ENCODE results near the gene CTBP1. TPM values are rescaled to one million over a fixed set of nuclear protein-coding genes. Genes with fewer than 3 reads are reported as not detected.

Gene CTBP1
- total and polyA plus RNA-seq, 2 of the 8 experiments (the other 6 are each of a cell fraction or from before 2014, with no cell fraction given) = 128 to 185 TPM

DNA sequence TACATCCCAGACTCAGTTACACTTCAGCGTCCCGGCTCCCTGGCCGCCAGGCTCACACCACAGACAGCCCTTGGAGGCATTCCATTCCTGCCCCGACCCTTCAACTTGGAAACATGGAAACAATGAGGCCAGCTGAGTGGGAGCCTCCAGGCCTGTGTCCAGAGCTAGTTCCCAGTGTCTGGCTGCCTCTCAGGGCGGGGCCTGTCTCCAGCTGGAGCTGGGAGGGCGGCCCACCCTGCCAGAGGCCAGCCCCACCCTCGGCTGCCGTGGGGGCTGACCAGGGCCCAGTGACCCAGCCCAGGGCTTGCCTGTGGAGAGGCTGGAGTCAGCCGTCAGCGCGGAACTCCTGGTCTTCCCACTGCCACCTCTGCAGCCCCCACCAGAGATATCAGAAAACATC lies 39.1 kb downstream of the CTBP1 start:
- Histone ChIP-seq H3K4me2 (ENCODE audit: insufficient read depth in 1 of 2, low read depth in 2 of 2, low read length in 2 of 2) (no peak overlapping the region), H3K14ac (ENCODE audit: insufficient read length) (no peak overlapping the region), H2BK15ac (ENCODE audit: low read length) (no peak overlapping the region), H2BK120ac (replicated peaks; ENCODE audit: low read depth, low read length) (no peak overlapping the region), H3K9me3 (ENCODE audit: insufficient read depth in 2 of 2, low read depth in 1 of 2, low read length in 1 of 2) (no peaks in the 10 kb centered on the region), H3K27me3 (replicated peaks in 1 of 4; ENCODE audit: control insufficient read depth in 3 of 4, extremely low read depth in 1 of 4, insufficient read depth in 3 of 4, low read length in 3 of 4) (no peaks in the 10 kb centered on the region), H4K5ac (ENCODE audit: insufficient read length, low read depth, low read length) (no peak overlapping the region), H2AFZ (ENCODE audit: low read length) (no peak overlapping the region), H4K91ac (replicated peaks; ENCODE audit: insufficient read length, low read length) (no peak overlapping the region), H3K79me2 (ENCODE audit: control insufficient read depth in 1 of 2, insufficient read depth in 2 of 2, low read length in 2 of 2) (no peaks in the 10 kb centered on the region), H3K23ac (ENCODE audit: insufficient read length) (no peak overlapping the region), H3K27ac (ENCODE audit: low read depth, low read length) (no peak overlapping the region), H3K79me1 (ENCODE audit: low read depth, low read length) (no peaks in the 10 kb centered on the region), H3K18ac (ENCODE audit: extremely low read depth, low read length) (no peak overlapping the region), H3K9ac (replicated peaks in 1 of 4; ENCODE audit: extremely low read depth in 1 of 4, low read depth in 3 of 4, low read length in 3 of 4) (no peak overlapping the region), H2AK5ac (ENCODE audit: low read depth, low read length) (no peak overlapping the region), H3K36me3 (ENCODE audit: control insufficient read depth in 2 of 4, insufficient read depth in 4 of 4, low read length in 3 of 4) (peaks cover 0 to 25% (median 5%) of the 10 kb centered on the region in 4 experiments; a peak in 6 of 8 replicates), H4K8ac (ENCODE audit: extremely low read depth, insufficient read depth, low read length) (no peak overlapping the region), H2BK20ac (ENCODE audit: low read length) (no peak overlapping the region), H2BK12ac (ENCODE audit: low read depth, low read length) (no peak overlapping the region), H3K4me1 (replicated peaks in 1 of 4; ENCODE audit: control insufficient read depth in 3 of 4, insufficient read depth in 4 of 4, low read length in 3 of 4) (no peaks in the 10 kb centered on the region), H3K4me3 (ENCODE audit: extremely low read depth in 1 of 4, insufficient read depth in 2 of 4, low read depth in 3 of 4, low read length in 4 of 4) (no peak overlapping the region), H4K20me1 (replicated peaks in 1 of 2; ENCODE audit: control insufficient read depth in 1 of 2, insufficient read depth in 2 of 2, low read length in 2 of 2) (peaks cover 2% of the 10 kb centered on the region in 2 experiments), H3K4ac (replicated peaks; ENCODE audit: insufficient read length, low read depth, low read length) (no peak overlapping the region), H2BK5ac (ENCODE audit: low read depth, low read length) (no peak overlapping the region), H3K23me2 (ENCODE audit: low read depth, low read length) (no peaks in the 10 kb centered on the region), H3K56ac (replicated peaks; ENCODE audit: insufficient read length, low read depth, low read length) (no peak overlapping the region)
- FAIRE-seq (no peak), DNase-seq (ENCODE audit: low read depth in 1 of 2, low spot score in 2 of 2) (no peak)
- CTCF ChIA-PET (ENCODE audit: partially characterized antibody) = interaction anchor here (1.2 kb wide), 1 partner anchor 29 kb away, joined by 3 read pairs; no protein-coding TSS in a partner anchor
- WGBS, 2 experiments (ENCODE audit: extremely low coverage in 1 of 2, insufficient coverage in 1 of 2, insufficient read length in 1 of 2, insufficient replicate concordance in 2 of 2, low coverage in 1 of 2, low lambda C conversion rate in 2 of 2, missing lambda C conversion rate in 1 of 2) = 92% methylated on average over 9 of the region's 11 CpGs; no CpG with 5 or more reads in 1 of the 2 experiments
- POLR2A ChIA-PET (ENCODE audit: partially characterized antibody) = no interaction called here
- TF ChIP-seq CBX8 (IDR thresholded peaks at IDR 0.05; ENCODE audit: borderline replicate concordance, low read depth, low read length) (no peak), BRCA1 (IDR thresholded peaks at IDR 0.05; ENCODE audit: low read depth, low read length) (no peak), NANOG (IDR thresholded peaks at IDR 0.05; ENCODE audit: insufficient read depth, low read depth, low read length, poor library complexity, severe bottlenecking) (no peak), ZNF274 (IDR thresholded peaks at IDR 0.05; ENCODE audit: borderline replicate concordance, extremely low read depth, low read length) (no peak), SP2 (IDR thresholded peaks at IDR 0.05; ENCODE audit: low read length) (no peak), POU5F1 (IDR thresholded peaks at IDR 0.05; ENCODE audit: low read depth, low read length) (no peak), YY1 (IDR thresholded peaks at IDR 0.05; ENCODE audit: low read depth, low read length) (no peak), MAX (IDR thresholded peaks at IDR 0.05) (no peak), PHF8 (conservative IDR thresholded peaks at IDR 0.05; ENCODE audit: low read depth, low read length) (no peak), HDAC6 (IDR thresholded peaks at IDR 0.05; ENCODE audit: low read depth, low read length) (no peak), CTBP2 (IDR thresholded peaks at IDR 0.05; ENCODE audit: borderline replicate concordance, insufficient read depth, insufficient read length, low read length) (no peak), CHD2 (IDR thresholded peaks at IDR 0.05; ENCODE audit: low read length) (no peak)
- TF ChIP-seq, protein P1, sequence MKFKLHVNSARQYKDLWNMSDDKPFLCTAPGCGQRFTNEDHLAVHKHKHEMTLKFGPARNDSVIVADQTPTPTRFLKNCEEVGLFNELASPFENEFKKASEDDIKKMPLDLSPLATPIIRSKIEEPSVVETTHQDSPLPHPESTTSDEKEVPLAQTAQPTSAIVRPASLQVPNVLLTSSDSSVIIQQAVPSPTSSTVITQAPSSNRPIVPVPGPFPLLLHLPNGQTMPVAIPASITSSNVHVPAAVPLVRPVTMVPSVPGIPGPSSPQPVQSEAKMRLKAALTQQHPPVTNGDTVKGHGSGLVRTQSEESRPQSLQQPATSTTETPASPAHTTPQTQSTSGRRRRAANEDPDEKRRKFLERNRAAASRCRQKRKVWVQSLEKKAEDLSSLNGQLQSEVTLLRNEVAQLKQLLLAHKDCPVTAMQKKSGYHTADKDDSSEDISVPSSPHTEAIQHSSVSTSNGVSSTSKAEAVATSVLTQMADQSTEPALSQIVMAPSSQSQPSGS (IDR thresholded peaks at IDR 0.05; ENCODE audit: low read length) = no peak
